Progenitor cell of endocrine pancreas (in vitro differentiated cells): Measurements from ENCODE around the gene CELSR3. TPM values are rescaled to one million over a fixed set of nuclear protein-coding genes. Genes with fewer than 3 reads are reported as not detected.

Experiments
- DNase-seq: peaks from one replicate; pipeline ENCODE4 v3.0.0; 2021; ENCODE audit warnings: low spot score; ENCODE audit not compliant: unreplicated experiment
- H3K27ac Mint-ChIP-seq: 2 replicates; pipeline ENCODE4 v1.8.0; 2021; ENCODE audit warnings: mild to moderate bottlenecking, moderate library complexity, mixed read lengths
- H3K27me3 Mint-ChIP-seq: 2 replicates; pipeline ENCODE4 v1.8.0; 2021; ENCODE audit warnings: mixed read lengths
- H3K36me3 Mint-ChIP-seq: 2 replicates; pipeline ENCODE4 v1.8.0; 2022; ENCODE audit warnings: mixed read lengths; ENCODE audit not compliant: insufficient read depth
- H3K4me1 Mint-ChIP-seq: 2 replicates; pipeline ENCODE4 v1.8.0; 2021; ENCODE audit warnings: low read depth, mixed read lengths
- H3K4me3 Mint-ChIP-seq: 2 replicates; pipeline ENCODE4 v1.8.0; 2021; ENCODE audit warnings: low read depth, mild to moderate bottlenecking, moderate library complexity, mixed read lengths
- H3K9me3 Mint-ChIP-seq: 2 replicates; pipeline ENCODE4 v1.8.0; 2021; ENCODE audit warnings: low read depth, mixed read lengths
- total RNA-seq: library from RNA; stranded (reverse); gene quantifications from 2 replicates; pipeline ENCODE4 v1.2.1, GENCODE V29; 2021
- TF ChIP-seq, protein P1 (sequence below): fragments of 200-600 bp; sonication (generic); IDR thresholded peaks from one replicate; pipeline ENCODE4 v1.5.0; 2021; ENCODE audit warnings: antibody characterized with exemption, mild to moderate bottlenecking; ENCODE audit not compliant: unreplicated experiment

CELSR3 gene
- total RNA-seq, 1 donor from 2014 or later = 14.9 TPM

- peaks cover 3% of the 10 kb centered on the region for H3K27me3 Mint-ChIP-seq
- H3K36me3 Mint-ChIP-seq = peaks cover 7% of the 10 kb centered on the region
- TF ChIP-seq, protein P1, sequence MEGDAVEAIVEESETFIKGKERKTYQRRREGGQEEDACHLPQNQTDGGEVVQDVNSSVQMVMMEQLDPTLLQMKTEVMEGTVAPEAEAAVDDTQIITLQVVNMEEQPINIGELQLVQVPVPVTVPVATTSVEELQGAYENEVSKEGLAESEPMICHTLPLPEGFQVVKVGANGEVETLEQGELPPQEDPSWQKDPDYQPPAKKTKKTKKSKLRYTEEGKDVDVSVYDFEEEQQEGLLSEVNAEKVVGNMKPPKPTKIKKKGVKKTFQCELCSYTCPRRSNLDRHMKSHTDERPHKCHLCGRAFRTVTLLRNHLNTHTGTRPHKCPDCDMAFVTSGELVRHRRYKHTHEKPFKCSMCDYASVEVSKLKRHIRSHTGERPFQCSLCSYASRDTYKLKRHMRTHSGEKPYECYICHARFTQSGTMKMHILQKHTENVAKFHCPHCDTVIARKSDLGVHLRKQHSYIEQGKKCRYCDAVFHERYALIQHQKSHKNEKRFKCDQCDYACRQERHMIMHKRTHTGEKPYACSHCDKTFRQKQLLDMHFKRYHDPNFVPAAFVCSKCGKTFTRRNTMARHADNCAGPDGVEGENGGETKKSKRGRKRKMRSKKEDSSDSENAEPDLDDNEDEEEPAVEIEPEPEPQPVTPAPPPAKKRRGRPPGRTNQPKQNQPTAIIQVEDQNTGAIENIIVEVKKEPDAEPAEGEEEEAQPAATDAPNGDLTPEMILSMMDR = no peak
- no peak for DNase-seq
- H3K4me1 Mint-ChIP-seq = no peaks in the 10 kb centered on the region
- H3K9me3 Mint-ChIP-seq = no peaks in the 10 kb centered on the region
- peak overlapping the region; percentile 40 for H3K4me3 Mint-ChIP-seq
- H3K27ac Mint-ChIP-seq = no peak overlapping the region
Measured at GRCh38 chr3:48656841-48657281, 5.8 kb downstream of the CELSR3 start.

DNA sequence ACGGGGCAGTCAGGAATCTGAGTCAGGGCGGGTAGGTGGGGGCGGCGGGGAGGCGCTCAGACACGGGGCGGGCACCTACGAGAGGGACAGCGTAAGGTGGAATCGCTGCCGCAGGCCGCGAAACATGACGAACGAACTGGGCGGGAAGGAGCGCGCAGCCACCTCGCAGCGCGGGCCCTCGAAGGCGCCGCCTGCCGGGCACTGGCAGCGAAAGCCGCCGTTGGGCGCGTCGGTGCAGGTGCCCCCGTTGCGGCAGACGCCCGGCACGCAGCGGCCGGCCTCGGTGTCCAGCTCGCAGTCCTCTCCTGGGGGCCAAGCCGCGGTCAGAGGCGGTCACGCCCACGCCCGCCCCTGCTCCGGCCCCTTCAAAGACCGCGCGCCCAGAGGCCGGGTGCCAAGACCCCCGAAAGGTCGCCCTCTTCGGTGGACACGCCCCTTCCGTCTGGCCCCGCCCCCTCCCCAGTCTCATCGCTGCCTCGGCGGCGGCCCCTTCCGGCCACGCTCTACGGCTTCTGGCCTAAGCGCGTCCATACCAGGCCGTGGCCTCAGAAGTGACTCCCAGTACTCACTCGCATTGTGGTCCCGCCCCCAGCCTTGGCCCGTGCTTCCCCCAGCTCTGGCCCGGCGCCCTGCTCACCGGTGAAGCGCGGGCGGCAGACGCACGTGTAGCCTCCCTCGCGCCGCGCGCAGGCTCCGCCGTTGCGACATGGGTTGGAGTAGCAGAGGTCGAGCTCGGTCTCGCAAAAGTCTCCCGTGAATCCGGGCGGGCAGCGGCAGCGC is 6.4 kb downstream of the CELSR3 start:
- no peaks in the 10 kb centered on the region for H3K4me1 Mint-ChIP-seq
- H3K36me3 Mint-ChIP-seq = peaks cover 7% of the 10 kb centered on the region
- DNase-seq = peak; percentile 78
- H3K9me3 Mint-ChIP-seq = no peaks in the 10 kb centered on the region
- no peak overlapping the region for H3K27ac Mint-ChIP-seq
- peaks cover 3% of the 10 kb centered on the region for H3K27me3 Mint-ChIP-seq
- TF ChIP-seq, protein P1 = peak; percentile 80
- peak overlapping the region; percentile 61 for H3K4me3 Mint-ChIP-seq

- H3K4me3 Mint-ChIP-seq = peak overlapping the region; percentile 62
- TF ChIP-seq, protein P1 = no peak
- H3K27ac Mint-ChIP-seq = no peak overlapping the region
- H3K27me3 Mint-ChIP-seq = peaks cover 3% of the 10 kb centered on the region
- H3K36me3 Mint-ChIP-seq = peaks cover 9% of the 10 kb centered on the region
- H3K4me1 Mint-ChIP-seq = peaks cover 4% of the 10 kb centered on the region
- H3K9me3 Mint-ChIP-seq = no peaks in the 10 kb centered on the region
- no peak for DNase-seq
Measured at GRCh38 chr3:48655606-48656005, 7.1 kb downstream of the CELSR3 start.

DNA sequence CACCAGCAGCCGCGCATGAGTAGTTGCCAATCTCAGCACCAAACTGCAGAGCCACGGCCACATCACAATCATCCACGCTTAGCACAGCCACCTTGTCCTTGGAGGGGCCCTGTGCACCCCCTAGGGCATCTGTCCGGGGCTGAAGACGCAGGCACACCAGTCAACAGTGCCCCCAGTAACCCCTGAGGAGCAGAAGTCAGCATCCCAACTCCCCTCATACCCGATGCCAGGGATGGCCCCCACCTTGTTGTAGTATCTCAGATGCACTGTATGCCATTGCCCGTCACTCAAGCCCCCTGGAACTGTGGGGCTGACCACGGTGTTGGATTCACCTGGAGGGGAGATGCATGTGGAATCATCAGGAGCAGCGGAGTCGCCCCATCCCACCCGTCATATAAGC is 7.6 kb downstream of the CELSR3 start:
- TF ChIP-seq, protein P1 = no peak
- H3K4me1 Mint-ChIP-seq = peaks cover 4% of the 10 kb centered on the region
- no peak overlapping the region for H3K27ac Mint-ChIP-seq

DNA sequence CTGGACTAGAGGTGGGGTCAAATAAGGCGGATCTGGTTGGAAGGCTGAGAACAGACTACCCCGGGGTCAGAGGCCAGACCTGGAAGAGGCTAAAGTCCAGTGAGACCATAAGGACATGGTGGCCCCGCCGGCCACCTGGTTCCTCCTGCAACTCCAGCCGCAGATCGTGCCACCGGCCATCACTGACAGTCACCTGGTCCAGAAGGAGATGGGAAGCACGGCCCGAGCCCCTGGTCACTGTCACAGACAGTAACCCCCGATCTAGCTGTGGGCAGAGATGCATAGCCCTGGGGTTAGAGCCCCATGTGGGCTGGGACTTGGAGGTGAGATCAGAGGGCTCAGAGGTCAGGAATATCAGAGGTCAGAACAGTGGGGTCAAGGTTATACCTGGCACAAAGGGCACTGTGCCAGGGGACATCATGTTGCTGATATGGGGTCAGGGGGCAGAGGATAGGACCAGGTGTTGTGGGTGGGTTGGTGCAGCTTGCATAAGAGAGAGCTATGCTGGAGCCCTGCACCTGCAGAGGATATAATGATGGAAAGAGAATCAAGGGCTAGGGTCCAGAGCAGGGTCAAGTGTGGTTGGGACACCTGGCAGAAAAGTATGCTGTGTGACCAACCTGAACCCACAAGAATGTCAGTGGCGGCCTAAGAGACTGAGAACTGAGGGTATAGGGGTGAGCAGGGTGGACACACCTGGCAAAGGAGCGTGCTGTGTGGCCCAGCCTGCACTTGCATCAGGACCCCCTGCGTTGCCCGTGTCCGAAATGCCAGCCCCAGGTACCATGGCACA is 9.6 kb downstream of the CELSR3 start:
- Mint-ChIP-seq H3K27ac (no peak overlapping the region), H3K36me3 (peaks cover 2% of the 10 kb centered on the region), H3K4me1 (peaks cover 4% of the 10 kb centered on the region), H3K4me3 (no peak overlapping the region), H3K9me3 (no peaks in the 10 kb centered on the region), H3K27me3 (peaks cover 3% of the 10 kb centered on the region)
- TF ChIP-seq, protein P1 = no peak
- DNase-seq = no peak

More for the DNA sequence above, 7.6 kb downstream of the CELSR3 start:
- Mint-ChIP-seq H3K9me3 (no peaks in the 10 kb centered on the region), H3K27me3 (peaks cover 3% of the 10 kb centered on the region), H3K4me3 (peak overlapping the region; percentile 62), H3K36me3 (peaks cover 9% of the 10 kb centered on the region)
- DNase-seq = no peak
